ENCODE data around the gene PDE5A. TPM values are rescaled to one million over a fixed set of nuclear protein-coding genes. Genes with fewer than 3 reads are reported as not detected.

PDE5A gene
- total RNA-seq: 10 to 100 TPM; 13.7 to 30.0 (median 17.6) TPM

DNA sequence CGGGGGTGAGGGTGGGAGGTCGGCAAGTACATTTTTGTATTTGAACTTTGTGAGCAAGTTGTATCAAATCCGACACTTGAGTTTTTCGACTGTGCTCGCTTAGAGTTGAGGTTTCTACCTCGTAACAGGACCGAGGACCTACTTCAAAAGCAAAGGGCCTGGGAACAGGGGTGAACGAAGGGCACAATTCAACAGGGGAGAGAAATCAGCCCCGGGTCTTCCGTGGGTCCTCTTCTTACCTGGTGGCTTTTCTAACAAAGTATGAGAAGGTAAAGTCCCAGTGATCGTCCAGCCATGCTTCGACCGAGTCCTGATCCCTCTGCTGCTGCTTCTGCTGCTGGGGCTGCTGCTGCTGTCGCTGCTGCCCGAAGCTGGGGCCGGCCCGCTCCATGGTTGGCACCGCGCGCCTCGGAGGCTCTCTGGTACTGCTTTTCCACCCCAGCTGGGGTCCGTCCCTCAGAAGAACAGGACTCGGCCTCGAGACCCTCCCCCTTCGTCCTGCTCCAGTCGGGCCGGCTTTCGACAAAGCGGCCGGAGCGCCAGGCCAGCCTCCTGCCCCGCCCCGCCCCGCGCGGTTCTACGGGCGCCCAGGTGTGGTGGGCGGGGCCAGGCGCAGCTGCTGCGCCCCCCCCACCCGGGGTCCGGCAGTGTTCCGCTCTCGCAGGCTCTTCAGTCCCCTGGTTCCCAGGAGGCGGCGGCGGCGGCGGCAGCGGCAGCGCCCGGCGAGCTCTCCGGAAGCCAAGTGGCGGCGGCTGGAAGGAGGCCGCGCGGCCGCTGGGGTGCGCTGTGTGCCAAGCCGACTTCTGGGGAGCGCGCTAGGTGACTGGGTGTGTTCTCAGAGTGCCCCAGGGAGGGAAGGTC is at the start of gene PDE5A:
Gene PDE5A (minus strand): TSS at position 524 of the 861 bp plus-strand sequence. CDS start 133 bp downstream, at position 391.
- TF ChIP-seq, protein P1, sequence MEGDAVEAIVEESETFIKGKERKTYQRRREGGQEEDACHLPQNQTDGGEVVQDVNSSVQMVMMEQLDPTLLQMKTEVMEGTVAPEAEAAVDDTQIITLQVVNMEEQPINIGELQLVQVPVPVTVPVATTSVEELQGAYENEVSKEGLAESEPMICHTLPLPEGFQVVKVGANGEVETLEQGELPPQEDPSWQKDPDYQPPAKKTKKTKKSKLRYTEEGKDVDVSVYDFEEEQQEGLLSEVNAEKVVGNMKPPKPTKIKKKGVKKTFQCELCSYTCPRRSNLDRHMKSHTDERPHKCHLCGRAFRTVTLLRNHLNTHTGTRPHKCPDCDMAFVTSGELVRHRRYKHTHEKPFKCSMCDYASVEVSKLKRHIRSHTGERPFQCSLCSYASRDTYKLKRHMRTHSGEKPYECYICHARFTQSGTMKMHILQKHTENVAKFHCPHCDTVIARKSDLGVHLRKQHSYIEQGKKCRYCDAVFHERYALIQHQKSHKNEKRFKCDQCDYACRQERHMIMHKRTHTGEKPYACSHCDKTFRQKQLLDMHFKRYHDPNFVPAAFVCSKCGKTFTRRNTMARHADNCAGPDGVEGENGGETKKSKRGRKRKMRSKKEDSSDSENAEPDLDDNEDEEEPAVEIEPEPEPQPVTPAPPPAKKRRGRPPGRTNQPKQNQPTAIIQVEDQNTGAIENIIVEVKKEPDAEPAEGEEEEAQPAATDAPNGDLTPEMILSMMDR (IDR thresholded peaks at IDR 0.05; ENCODE audit: low read depth): no peak

DNA sequence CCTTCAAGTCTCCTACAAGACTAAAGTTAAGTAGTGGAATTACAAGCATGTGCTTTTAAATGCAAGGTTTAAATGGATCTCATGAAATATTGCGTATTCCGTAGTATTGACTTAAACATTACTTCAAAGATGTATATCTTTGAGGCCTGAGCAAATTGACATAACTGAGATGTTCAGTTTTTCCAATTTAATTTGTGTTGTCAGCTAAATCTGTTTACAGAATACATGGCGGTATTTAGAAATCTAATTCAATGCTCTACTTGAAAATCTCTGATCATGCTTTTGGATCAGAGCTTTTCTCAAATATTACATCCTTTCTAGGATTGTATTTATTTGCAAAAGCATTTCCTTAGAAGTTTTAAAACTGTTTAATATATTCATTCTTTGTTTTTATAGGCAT is 47.5 kb upstream of the PDE5A start:
- TF ChIP-seq, protein P1 (IDR thresholded peaks at IDR 0.05; ENCODE audit: low read depth): no peak

DNA sequence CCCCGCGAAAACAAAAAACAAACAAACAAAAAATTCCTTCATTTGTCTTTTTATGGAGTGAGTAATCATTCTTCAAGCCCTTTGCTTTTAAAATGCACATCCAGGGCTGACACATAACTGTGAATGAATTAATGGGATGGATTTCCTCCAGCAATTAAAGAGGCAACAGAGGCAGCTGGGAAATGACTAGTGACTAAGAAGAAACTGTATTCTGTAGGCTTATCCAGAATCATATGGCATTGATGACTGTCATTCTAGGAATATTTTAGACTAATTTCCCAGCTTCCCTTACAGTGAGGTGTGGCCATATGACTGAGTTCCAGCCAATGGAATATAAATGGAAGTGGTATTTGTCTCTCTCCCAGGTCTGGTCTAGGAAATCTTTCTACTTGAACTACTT is 46.8 kb upstream of the PDE5A start:
- TF ChIP-seq, protein P1 (IDR thresholded peaks at IDR 0.05; ENCODE audit: low read depth): no peak

DNA sequence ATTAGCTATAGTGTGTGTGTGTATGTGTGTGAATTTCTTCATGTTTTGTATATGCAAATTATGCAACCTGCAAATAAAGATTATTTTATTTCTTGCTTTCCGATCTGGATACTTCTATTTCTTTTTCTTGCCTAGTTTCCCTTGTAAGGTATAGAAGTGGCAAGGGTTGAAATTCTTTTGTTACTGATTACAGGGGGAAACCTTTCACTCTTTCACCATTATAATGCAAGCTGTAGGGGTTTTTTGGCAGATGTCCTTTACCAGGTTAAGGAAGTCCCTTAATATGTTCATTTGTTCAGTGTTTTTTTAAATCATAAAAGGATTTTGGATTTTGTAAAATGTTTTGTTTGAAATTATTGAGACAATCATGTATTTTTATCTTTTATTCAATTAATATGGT is 44.3 kb upstream of the PDE5A start:
- TF ChIP-seq, protein P1 (IDR thresholded peaks at IDR 0.05; ENCODE audit: low read depth): no peak

DNA sequence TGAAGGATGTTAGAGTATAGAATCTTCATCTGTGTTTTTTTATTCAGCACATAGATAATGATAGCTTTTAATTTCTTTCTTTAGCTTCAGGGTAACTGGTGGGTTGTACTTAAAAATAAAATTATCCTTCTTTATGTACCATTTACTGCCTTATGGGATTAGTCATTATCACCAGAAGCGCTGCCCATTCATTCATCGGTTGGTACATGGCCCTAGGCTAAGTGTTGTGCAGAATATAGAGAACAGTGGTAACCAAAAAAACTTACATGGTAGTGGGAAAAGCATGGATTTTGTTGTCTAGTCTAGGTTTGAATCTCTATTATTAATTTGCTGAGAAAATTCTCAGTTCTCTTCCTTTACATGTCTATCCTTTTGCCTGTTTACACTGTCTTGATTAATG is 43.5 kb upstream of the PDE5A start:
- TF ChIP-seq, protein P1 (IDR thresholded peaks at IDR 0.05; ENCODE audit: low read depth): no peak

DNA sequence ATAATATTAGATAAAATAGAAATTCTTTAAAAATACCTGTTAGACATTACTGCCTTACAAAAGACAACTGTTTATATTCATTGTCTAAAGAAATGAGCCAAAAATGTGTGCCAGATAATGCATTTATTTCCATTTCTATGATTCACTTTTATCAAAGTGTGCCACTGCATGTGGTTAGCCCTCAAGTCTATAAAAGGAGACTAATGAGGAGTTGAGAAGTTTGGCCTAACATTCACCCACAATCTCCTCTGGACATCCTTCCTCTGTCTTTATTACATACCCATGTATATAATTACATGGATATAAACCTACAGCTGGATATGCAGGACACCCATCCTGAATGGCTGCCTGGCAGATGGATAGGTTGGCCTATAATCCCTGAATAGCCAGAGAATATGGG is 42.6 kb upstream of the PDE5A start:
- TF ChIP-seq, protein P1 (IDR thresholded peaks at IDR 0.05; ENCODE audit: low read depth): no peak

DNA sequence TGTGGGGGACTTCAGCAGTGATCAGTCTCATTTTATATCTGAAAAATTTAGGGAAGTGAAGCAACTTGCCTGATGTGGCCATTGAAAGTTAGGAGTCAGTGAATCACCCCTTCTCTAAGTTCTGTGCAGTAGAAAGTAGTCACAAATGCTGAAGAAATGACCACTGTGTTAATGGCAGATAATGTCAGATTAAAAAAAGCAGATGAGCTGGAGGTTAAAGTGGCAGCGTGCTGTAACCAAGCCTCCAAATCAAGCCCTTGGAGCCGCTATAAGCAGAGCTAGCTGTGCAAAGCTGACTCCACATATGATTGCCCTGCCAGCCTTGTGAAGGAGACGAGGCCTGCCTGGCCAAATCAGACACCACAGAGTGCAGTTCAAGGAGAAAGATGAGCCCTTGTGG is 39.2 kb upstream of the PDE5A start:
- TF ChIP-seq, protein P1 (IDR thresholded peaks at IDR 0.05; ENCODE audit: low read depth): no peak
